ENCODE results near the gene ADAMTS14.
A peak's percentile ranks its signal among the peaks of the same experiment; 100 is the strongest.

Gene ADAMTS14

GRCh38 chr10:70751356-70751755 lies 79.0 kb downstream of the ADAMTS14 start:
- TF ChIP-seq NFIC (IDR thresholded peaks at IDR 0.05) (no peak), TEAD4 (IDR thresholded peaks at IDR 0.05) (no peak), EP300 (IDR thresholded peaks at IDR 0.05; ENCODE audit: borderline replicate concordance) (no peak)

- TF ChIP-seq CREB1 (IDR thresholded peaks at IDR 0.05; ENCODE audit: low read depth), result no peak
- TF ChIP-seq REST (IDR thresholded peaks at IDR 0.05; ENCODE audit: low read depth), result no peak
- no peak for TF ChIP-seq CEBPB (IDR thresholded peaks at IDR 0.05)
- TF ChIP-seq EGR1 (IDR thresholded peaks at IDR 0.05), result no peak
- no peak for TF ChIP-seq RAD21 (IDR thresholded peaks at IDR 0.05; ENCODE audit: low read depth)
Observed at GRCh38 chr10:70751991-70752390, 79.7 kb downstream of the ADAMTS14 start.

- TF ChIP-seq TCF12 (IDR thresholded peaks at IDR 0.05; ENCODE audit: low read depth), result no peak
- TF ChIP-seq YY1 (IDR thresholded peaks at IDR 0.05; ENCODE audit: low read depth), result no peak
- TF ChIP-seq MAX (IDR thresholded peaks at IDR 0.05), result no peak
- TF ChIP-seq NFIC (IDR thresholded peaks at IDR 0.05), result no peak
Observed at GRCh38 chr10:70752571-70752970, 80.3 kb downstream of the ADAMTS14 start.

GRCh38 chr10:70753026-70753663 lies 80.8 kb downstream of the ADAMTS14 start:
- no peak for TF ChIP-seq CEBPB (IDR thresholded peaks at IDR 0.05)
- TF ChIP-seq REST (IDR thresholded peaks at IDR 0.05; ENCODE audit: low read depth), result peak; percentile 53
- no peak for TF ChIP-seq CREB1 (IDR thresholded peaks at IDR 0.05; ENCODE audit: low read depth)

- peak; percentile 93 for TF ChIP-seq TEAD4 (IDR thresholded peaks at IDR 0.05)
- TF ChIP-seq CEBPB (IDR thresholded peaks at IDR 0.05), result no peak
- TF ChIP-seq TAF1 (IDR thresholded peaks at IDR 0.05; ENCODE audit: low read depth), result no peak
- no peak for TF ChIP-seq EP300 (IDR thresholded peaks at IDR 0.05; ENCODE audit: borderline replicate concordance)
- TF ChIP-seq MAX (IDR thresholded peaks at IDR 0.05), result 0 out of 2 replicates have a peak, but pooled peaks have one; percentile 19
- no peak for TF ChIP-seq CREB1 (IDR thresholded peaks at IDR 0.05; ENCODE audit: low read depth)
Observed at GRCh38 chr10:70753841-70754621, 81.7 kb downstream of the ADAMTS14 start.

GRCh38 chr10:70756700-70757360 lies 84.5 kb downstream of the ADAMTS14 start:
- TF ChIP-seq CEBPB (IDR thresholded peaks at IDR 0.05) (no peak), TEAD4 (IDR thresholded peaks at IDR 0.05) (no peak), EP300 (IDR thresholded peaks at IDR 0.05; ENCODE audit: borderline replicate concordance) (no peak), EGR1 (IDR thresholded peaks at IDR 0.05) (no peak), CREB1 (IDR thresholded peaks at IDR 0.05; ENCODE audit: low read depth) (no peak), TAF1 (IDR thresholded peaks at IDR 0.05; ENCODE audit: low read depth) (no peak)

GRCh38 chr10:70757856-70758255 lies 85.5 kb downstream of the ADAMTS14 start:
- TF ChIP-seq FOXM1 (IDR thresholded peaks at IDR 0.05; ENCODE audit: borderline replicate concordance, low read depth), result no peak
- TF ChIP-seq ZBTB7A (IDR thresholded peaks at IDR 0.05; ENCODE audit: low read depth), result no peak
- no peak for TF ChIP-seq CEBPB (IDR thresholded peaks at IDR 0.05)
- TF ChIP-seq EP300 (IDR thresholded peaks at IDR 0.05; ENCODE audit: borderline replicate concordance), result no peak
- no peak for TF ChIP-seq REST (IDR thresholded peaks at IDR 0.05; ENCODE audit: low read depth)
- no peak for TF ChIP-seq MAX (IDR thresholded peaks at IDR 0.05)
- TF ChIP-seq EGR1 (IDR thresholded peaks at IDR 0.05), result no peak; the same call in 1 of the 2 replicates
- no peak for TF ChIP-seq YY1 (IDR thresholded peaks at IDR 0.05; ENCODE audit: low read depth)
- no peak for TF ChIP-seq TAF1 (IDR thresholded peaks at IDR 0.05; ENCODE audit: low read depth)
- no peak for TF ChIP-seq RAD21 (IDR thresholded peaks at IDR 0.05; ENCODE audit: low read depth)
- TF ChIP-seq NFIC (IDR thresholded peaks at IDR 0.05), result no peak
- no peak for TF ChIP-seq TCF12 (IDR thresholded peaks at IDR 0.05; ENCODE audit: low read depth)
- TF ChIP-seq CREB1 (IDR thresholded peaks at IDR 0.05; ENCODE audit: low read depth), result no peak
- TF ChIP-seq TEAD4 (IDR thresholded peaks at IDR 0.05), result no peak
- no peak for TF ChIP-seq USF1 (IDR thresholded peaks at IDR 0.05)

Data from Ishikawa (cell line).